CD14-positive monocyte (primary cell): ENCODE results near the gene SERPINA9. TPM values are rescaled to one million over a fixed set of nuclear protein-coding genes. Genes with fewer than 3 reads are reported as not detected.

ENCODE experiments used
- DNase-seq, 3 donors: peaks; one replicate each; pipeline ENCODE4 v3.0.0-alpha.2; 2011 to 2022
- H2AFZ ChIP-seq: 2 replicates; pipeline ENCODE4 v1.6.0; 2012; ENCODE audit warnings: mild to moderate bottlenecking, low read depth, low read length, inconsistent platforms; ENCODE audit not compliant: insufficient read depth, poor library complexity, severe bottlenecking
- H3K27ac ChIP-seq, 2 donors: 1 replicate in 1 of 2; 2 replicates in 1 of 2; pipeline ENCODE4 v1.5.1; 2012 to 2013; ENCODE audit warnings: low read length in 2 of 2, control low read depth in 1 of 2, inconsistent platforms in 1 of 2, low read depth in 1 of 2, mild to moderate bottlenecking in 1 of 2
- H3K27me3 ChIP-seq, 2 donors: one replicate each; pipeline versions ENCODE4 v1.6.0 to v1.6.1; 2011 to 2013; ENCODE audit warnings: low read length in 2 of 2; ENCODE audit not compliant: control insufficient read depth in 2 of 2, insufficient read depth in 2 of 2
- H3K36me3 ChIP-seq, 2 donors: replicated peaks in 1 of 2; 1 replicate in 1 of 2; 2 replicates in 1 of 2; pipeline versions ENCODE4 v1.5.1 to v1.6.1; 2012 to 2013; ENCODE audit warnings: low read length in 2 of 2, control low read depth in 1 of 2, inconsistent platforms in 1 of 2, mild to moderate bottlenecking in 1 of 2; ENCODE audit not compliant: insufficient read depth in 2 of 2, control insufficient read depth in 1 of 2
- H3K4me1 ChIP-seq, 2 donors: 1 replicate in 1 of 2; 2 replicates in 1 of 2; pipeline versions ENCODE4 v1.5.1 to v1.6.1; 2012 to 2013; ENCODE audit warnings: low read length in 2 of 2, control low read depth in 1 of 2, inconsistent platforms in 1 of 2, mild to moderate bottlenecking in 1 of 2, moderate library complexity in 1 of 2; ENCODE audit not compliant: insufficient read depth in 2 of 2, control insufficient read depth in 1 of 2
- H3K4me2 ChIP-seq: replicated peaks from 2 replicates; pipeline ENCODE3; 2012; ENCODE audit warnings: low read length, moderate library complexity, mild to moderate bottlenecking; ENCODE audit not compliant: poor library complexity, severe bottlenecking; ENCODE audit errors: extremely low read depth
- H3K4me3 ChIP-seq, 3 experiments: fragments of 200-600 bp in 1 of 3; sonication (generic) in 1 of 3; replicated peaks in 1 of 3; 1 replicate in 2 of 3; 2 replicates in 1 of 3; pipeline ENCODE4 v1.5.1; 2011 to 2013; ENCODE audit warnings: low read length in 3 of 3, mild to moderate bottlenecking in 3 of 3, control low read depth in 2 of 3, low read depth in 2 of 3, inconsistent platforms in 1 of 3, moderate library complexity in 1 of 3
- H3K79me2 ChIP-seq: 2 replicates; pipeline ENCODE4 v1.6.0; 2012; ENCODE audit warnings: mild to moderate bottlenecking, control low read depth, inconsistent platforms, low read length, moderate library complexity; ENCODE audit not compliant: insufficient read depth
- H3K9ac ChIP-seq: 2 replicates; pipeline ENCODE4 v1.6.0; 2017; ENCODE audit warnings: low read length, mild to moderate bottlenecking; ENCODE audit not compliant: insufficient read depth, poor library complexity, severe bottlenecking
- H3K9me3 ChIP-seq, 2 donors: replicated peaks in 1 of 2; 1 replicate in 1 of 2; 2 replicates in 1 of 2; pipeline versions ENCODE4 v1.5.1 to v1.6.1; 2012 to 2013; ENCODE audit warnings: low read length in 2 of 2, control low read depth in 1 of 2; ENCODE audit not compliant: control insufficient read depth in 1 of 2, insufficient read depth in 1 of 2
- H4K20me1 ChIP-seq: 2 replicates; pipeline ENCODE4 v1.6.0; 2012; ENCODE audit warnings: mild to moderate bottlenecking, low read length, control low read depth, moderate library complexity; ENCODE audit not compliant: insufficient read depth
- H3K27ac Mint-ChIP-seq, 7 donors: one replicate each; pipeline ENCODE4 v1.8.0; 2020; ENCODE audit warnings: mild to moderate bottlenecking in 7 of 7, mixed read lengths in 7 of 7, moderate library complexity in 6 of 7, inconsistent platforms in 2 of 7
- H3K27me3 Mint-ChIP-seq, 3 donors: one replicate each; pipeline ENCODE4 v1.8.0; 2021 to 2022; ENCODE audit warnings: low read depth in 3 of 3, mild to moderate bottlenecking in 3 of 3, mixed read lengths in 3 of 3, moderate library complexity in 3 of 3, inconsistent platforms in 1 of 3
- H3K36me3 Mint-ChIP-seq, 2 donors: one replicate each; pipeline ENCODE4 v1.8.0; 2020; ENCODE audit warnings: mixed read lengths in 2 of 2, inconsistent platforms in 1 of 2, mild to moderate bottlenecking in 1 of 2
- H3K4me1 Mint-ChIP-seq: one replicate; pipeline ENCODE4 v1.8.0; 2020; ENCODE audit warnings: mild to moderate bottlenecking, mixed read lengths
- H3K4me3 Mint-ChIP-seq, 2 donors: one replicate each; pipeline ENCODE4 v1.8.0; 2020; ENCODE audit warnings: mild to moderate bottlenecking in 2 of 2, mixed read lengths in 2 of 2, moderate library complexity in 1 of 2
- H3K9me3 Mint-ChIP-seq, 7 donors: one replicate each; pipeline ENCODE4 v1.8.0; 2020 to 2022; ENCODE audit warnings: mixed read lengths in 7 of 7, mild to moderate bottlenecking in 6 of 7, moderate library complexity in 6 of 7, inconsistent platforms in 2 of 7
- CTCF ChIP-seq: fragments of 200-600 bp; IDR thresholded peaks from one replicate; pipeline ENCODE4 v1.8.0; 2022; ENCODE audit warnings: antibody characterized with exemption, mild to moderate bottlenecking
- WGBS: methylation state at CpG from one replicate; pipeline ENCODE4 v1.1.5; 2013; ENCODE audit warnings: missing lambda C conversion rate; ENCODE audit not compliant: insufficient coverage; 5-methylcytosine and 5-hydroxymethylcytosine counted together
- intact Hi-C, 2 donors: fragments of 100-400 bp; cut with micrococcal nuclease; formaldehyde crosslinking; loops; one replicate each; pipeline versions ENCODE4 v1.15.0 to v1.15.1; 2023
- polyA plus RNA-seq, 3 donors: library from polyadenylated mRNA; depleted of rRNA in 1 of 3; unstranded in 2 of 3; stranded (reverse) in 1 of 3; fragments of 300-500 nt in 2 of 3; fragments of >200 nt in 1 of 3; fragmentation: Illumina TruSeq in 2 of 3; gene quantifications; 1 replicate in 2 of 3; 2 replicates in 1 of 3; pipeline ENCODE4 v1.2.3, GENCODE V29; 2012 to 2021

Gene SERPINA9
- polyA plus RNA-seq, 3 donors, result not detected

GRCh38 chr14:94439453-94440057 is 36.4 kb downstream of the SERPINA9 start:
- no peaks in the 10 kb centered on the region for H3K4me1 ChIP-seq
- 100% methylated on average over 2 of the region's 5 CpGs for WGBS
- Mint-ChIP-seq H3K9me3 (peaks cover 0 to 7% (median 3%) of the 10 kb centered on the region in 7 donors), H3K36me3 (no peaks in the 10 kb centered on the region), H3K27me3 (peaks cover 13 to 25% (median 14%) of the 10 kb centered on the region in 3 donors), H3K4me1 (no peaks in the 10 kb centered on the region), H3K27ac (no peak overlapping the region), H3K4me3 (no peak overlapping the region)
- no peaks in the 10 kb centered on the region for H3K36me3 ChIP-seq
- no peak for TF ChIP-seq CTCF
- no peaks in the 10 kb centered on the region for H3K79me2 ChIP-seq
- H3K4me2 ChIP-seq, result no peak overlapping the region
- H2AFZ ChIP-seq, result no peak overlapping the region
- H3K4me3 ChIP-seq, result no peak overlapping the region
- H3K27ac ChIP-seq, result no peak overlapping the region
- intact Hi-C loops, result no loop called here
- DNase-seq, result no peak
- H3K9me3 ChIP-seq, result no peaks in the 10 kb centered on the region
- H3K9ac ChIP-seq, result no peak overlapping the region
- H3K27me3 ChIP-seq, result peaks cover 4% of the 10 kb centered on the region in 2 donors
- H4K20me1 ChIP-seq, result no peaks in the 10 kb centered on the region

GRCh38 chr14:94428610-94429009 is 47.4 kb downstream of the SERPINA9 start:
- no peak overlapping the region for H3K4me2 ChIP-seq
- peaks cover 8 to 21% of the 10 kb centered on the region in 2 donors for H3K27me3 ChIP-seq
- H3K27ac ChIP-seq, result no peak overlapping the region
- H3K4me3 Mint-ChIP-seq, result peak overlapping the region in 1 of 2 donors; percentile 43
- H3K36me3 ChIP-seq, result no peaks in the 10 kb centered on the region
- peaks cover 16 to 26% (median 24%) of the 10 kb centered on the region in 3 donors for H3K27me3 Mint-ChIP-seq
- no peaks in the 10 kb centered on the region for H4K20me1 ChIP-seq
- DNase-seq, result no peak
- no peaks in the 10 kb centered on the region for H3K36me3 Mint-ChIP-seq
- TF ChIP-seq CTCF, result no peak
- H3K9ac ChIP-seq, result no peak overlapping the region
- intact Hi-C loops, result no loop called here
- H3K4me1 Mint-ChIP-seq, result peaks cover 14% of the 10 kb centered on the region
- no peak overlapping the region for H3K4me3 ChIP-seq
- H3K9me3 Mint-ChIP-seq, result peaks cover 2 to 8% (median 7%) of the 10 kb centered on the region in 7 donors
- no peak overlapping the region for H2AFZ ChIP-seq
- no peaks in the 10 kb centered on the region for H3K9me3 ChIP-seq
- H3K27ac Mint-ChIP-seq, result no peak overlapping the region
- WGBS, result no CpG with 5 or more reads among the region's 2 CpGs
- H3K4me1 ChIP-seq, result peaks cover 3 to 9% of the 10 kb centered on the region in 2 donors
- no peaks in the 10 kb centered on the region for H3K79me2 ChIP-seq
